NCI-H2227 (cell line): ENCODE measurements around the gene PRXL2B.
"Not testable (repeated sequence)": the region's sequence is repeated elsewhere in the genome, so short reads cannot be mapped to it uniquely, and the experiment has no call there.

Experiments used
- DNase-seq: peaks from one replicate; lab custom pipeline; 2025; ENCODE audit not compliant: unreplicated experiment; lab: John Stamatoyannopoulos, UW

PRXL2B gene

GRCh38 chr1:2586154-2587070 lies at the start of gene PRXL2B:
Gene PRXL2B (plus strand): TSS chr1:2586777. CDS start chr1:2586886, 109 bp downstream.
- peak; percentile 98 for DNase-seq

- DNase-seq: no peak
These were observed 48.8 kb upstream of the PRXL2B start for GRCh38 chr1:2537784-2538115.

- no peak for DNase-seq
These were observed 48.2 kb upstream of the PRXL2B start for GRCh38 chr1:2538376-2538775.

- DNase-seq: no peak
These were observed 47.7 kb upstream of the PRXL2B start for GRCh38 chr1:2538872-2539271.

GRCh38 chr1:2539312-2539907 lies 47.2 kb upstream of the PRXL2B start:
- no peak for DNase-seq

GRCh38 chr1:2540816-2541492 lies 45.6 kb upstream of the PRXL2B start:
- peak; percentile 74 for DNase-seq

GRCh38 chr1:2541619-2542245 lies 44.8 kb upstream of the PRXL2B start:
- DNase-seq: no peak

GRCh38 chr1:2542246-2542915 lies 44.2 kb upstream of the PRXL2B start:
- no peak for DNase-seq

GRCh38 chr1:2543543-2544092 lies 43.0 kb upstream of the PRXL2B start:
- peak; percentile 69 for DNase-seq

- DNase-seq: no peak
These were observed 42.3 kb upstream of the PRXL2B start for GRCh38 chr1:2544093-2544874.

- no peak for DNase-seq
These were observed 41.5 kb upstream of the PRXL2B start for GRCh38 chr1:2544875-2545640.

GRCh38 chr1:2545754-2546514 lies 40.6 kb upstream of the PRXL2B start:
- peak; percentile 93 for DNase-seq

GRCh38 chr1:2546515-2547209 lies 39.9 kb upstream of the PRXL2B start:
- DNase-seq: peak; percentile 92

- no peak for DNase-seq
These were observed 39.1 kb upstream of the PRXL2B start for GRCh38 chr1:2547210-2548067.

GRCh38 chr1:2548068-2548589 lies 38.4 kb upstream of the PRXL2B start:
- peak; percentile 84 for DNase-seq

GRCh38 chr1:2549367-2550029 lies 37.1 kb upstream of the PRXL2B start:
- not testable (repeated sequence) for DNase-seq
